GM21360 (cell line): ENCODE results near the gene FAM53A.

ENCODE experiments used
- ATAC-seq: cut with Tn5 transposase; IDR thresholded peaks from one replicate; pipeline ENCODE4 v1.9.1; 2021; ENCODE audit warnings: mild to moderate bottlenecking, moderate library complexity; ENCODE audit not compliant: unreplicated experiment

The FAM53A gene

GRCh38 chr4:1683736-1684505, at the start of gene FAM53A:
TSS of gene FAM53A (minus strand) at chr4:1684313. CDS start at chr4:1668741, 15,572 bp downstream.
- ATAC-seq: peak; percentile 85

- no peak for ATAC-seq
Measured at GRCh38 chr4:1732911-1733310, 48.8 kb upstream of the FAM53A start.

- no peak for ATAC-seq
Measured at GRCh38 chr4:1731180-1731579, 47.1 kb upstream of the FAM53A start.

GRCh38 chr4:1730532-1731135, 46.5 kb upstream of the FAM53A start:
- ATAC-seq: no peak

- ATAC-seq: no peak
Measured at GRCh38 chr4:1728061-1728980, 44.2 kb upstream of the FAM53A start.

GRCh38 chr4:1727117-1728031, 43.3 kb upstream of the FAM53A start:
- no peak for ATAC-seq

- no peak for ATAC-seq
Measured at GRCh38 chr4:1726146-1726934, 42.2 kb upstream of the FAM53A start.

- ATAC-seq: no peak
Measured at GRCh38 chr4:1725521-1725920, 41.4 kb upstream of the FAM53A start.

- no peak for ATAC-seq
Measured at GRCh38 chr4:1723131-1723801, 39.2 kb upstream of the FAM53A start.

GRCh38 chr4:1722551-1723118, 38.5 kb upstream of the FAM53A start:
- ATAC-seq: no peak

- ATAC-seq: no peak
Measured at GRCh38 chr4:1721666-1722550, 37.8 kb upstream of the FAM53A start.

- peak; percentile 64 for ATAC-seq
Measured at GRCh38 chr4:1721003-1721665, 37.0 kb upstream of the FAM53A start, which contains the start of the genes TACC3 and TMEM129. TSS of gene TACC3 (plus strand) at chr4:1721521. CDS start at chr4:1723422, 1,901 bp downstream. TSS of gene TMEM129 (minus strand) at chr4:1721323. CDS start at chr4:1720837, 486 bp downstream.

- ATAC-seq: peak; percentile 5
Measured at GRCh38 chr4:1720163-1720983, 36.3 kb upstream of the FAM53A start.

GRCh38 chr4:1718095-1718850, 34.2 kb upstream of the FAM53A start:
- no peak for ATAC-seq
